Epithelial cell of esophagus (primary cell): ENCODE measurements around the gene SCN4A.

Experiments
- DNase-seq: peaks from one replicate; pipeline ENCODE4 v3.0.0; 2010; ENCODE audit warnings: low read depth
- H3K4me3 ChIP-seq: 2 replicates; pipeline ENCODE4 v1.5.1; 2011; ENCODE audit warnings: mild to moderate bottlenecking, low read length, control low read depth
- CTCF ChIP-seq: IDR thresholded peaks from 2 replicates; pipeline ENCODE4 v1.5.1; 2011; ENCODE audit warnings: low read depth, mild to moderate bottlenecking, low read length, control low read depth, inconsistent platforms; ENCODE audit not compliant: insufficient read depth; ENCODE audit errors: missing control alignments

Gene SCN4A

GRCh38 chr17:63931981-63932561 is 40.6 kb downstream of the SCN4A start, which contains the start of gene CD79B:
TSS of gene CD79B (minus strand) at chr17:63932331. CDS start at chr17:63932261, 70 bp downstream.
- no peak for TF ChIP-seq CTCF
- no peak for DNase-seq
- no peak within 1 kb of the TSS for H3K4me3 ChIP-seq

- H3K4me3 ChIP-seq, result no peak overlapping the region
- no peak for DNase-seq
- TF ChIP-seq CTCF, result no peak
Observed at GRCh38 chr17:63930951-63931575, 41.7 kb downstream of the SCN4A start.

GRCh38 chr17:63929860-63930766 is 42.6 kb downstream of the SCN4A start:
- no peak overlapping the region for H3K4me3 ChIP-seq
- peak; percentile 55 for DNase-seq
- TF ChIP-seq CTCF, result no peak

GRCh38 chr17:63928966-63929695 is 43.6 kb downstream of the SCN4A start:
- no peak overlapping the region for H3K4me3 ChIP-seq
- DNase-seq, result no peak
- TF ChIP-seq CTCF, result no peak

- no peak for TF ChIP-seq CTCF
- no peak for DNase-seq
- no peak overlapping the region for H3K4me3 ChIP-seq
Observed at GRCh38 chr17:63928172-63928666, 44.5 kb downstream of the SCN4A start.

GRCh38 chr17:63927464-63928171 is 45.1 kb downstream of the SCN4A start:
- no peak for TF ChIP-seq CTCF
- DNase-seq, result no peak
- no peak overlapping the region for H3K4me3 ChIP-seq
